Measurements from ENCODE around the gene TMEM260.
"Not testable (repeated sequence)": the region's sequence is repeated elsewhere in the genome, so short reads cannot be mapped to it uniquely, and the experiment has no call there.

The TMEM260 gene

DNA sequence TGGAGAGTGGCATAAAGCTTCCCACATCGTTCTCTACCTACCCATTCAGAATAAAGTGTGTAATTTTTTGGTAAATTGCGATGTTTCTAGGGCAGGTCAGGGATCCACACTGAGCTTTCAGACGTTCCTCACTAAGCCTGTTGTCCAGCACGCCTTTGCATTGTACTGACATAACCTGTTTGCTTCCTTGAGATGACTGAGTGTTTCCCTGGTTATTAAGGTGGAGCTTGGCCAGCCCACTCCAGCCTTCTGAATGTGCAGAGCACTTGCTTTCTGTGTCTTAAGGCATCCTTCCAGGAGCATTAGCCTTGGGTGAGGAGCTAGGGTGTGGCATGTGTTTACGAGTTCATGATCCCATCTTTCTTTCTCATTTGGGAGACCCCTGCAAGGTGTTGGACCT is 96.4 kb downstream of the TMEM260 start:
- DNase-seq (ENCODE audit: low read depth in 2 of 2) = no peak

GRCh38 chr14:56678838-56679237 is 99.2 kb downstream of the TMEM260 start:
- DNase-seq (ENCODE audit: low read depth in 2 of 2) = no peak

DNA sequence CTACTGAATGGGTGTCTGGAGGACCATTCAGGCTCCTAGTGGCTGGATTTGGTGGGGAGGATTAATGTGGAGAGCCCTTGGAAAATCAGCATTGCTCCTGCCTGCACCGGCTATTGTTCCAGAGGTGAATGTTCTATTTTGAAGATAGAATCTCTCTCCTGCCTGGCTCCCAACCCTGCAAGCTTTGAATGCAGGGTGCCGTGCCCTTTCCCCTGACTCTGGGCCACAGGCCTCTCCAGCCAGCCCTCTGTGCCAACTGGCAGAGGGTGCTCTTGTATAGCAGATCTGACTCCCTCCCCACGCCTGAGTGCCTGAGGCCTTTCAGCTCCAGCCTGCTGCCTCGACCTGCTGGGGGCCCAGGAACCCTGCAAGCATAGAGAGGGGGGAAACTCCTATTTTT is 106.8 kb downstream of the TMEM260 start:
- no peak for DNase-seq (ENCODE audit: low read depth in 2 of 2)

DNA sequence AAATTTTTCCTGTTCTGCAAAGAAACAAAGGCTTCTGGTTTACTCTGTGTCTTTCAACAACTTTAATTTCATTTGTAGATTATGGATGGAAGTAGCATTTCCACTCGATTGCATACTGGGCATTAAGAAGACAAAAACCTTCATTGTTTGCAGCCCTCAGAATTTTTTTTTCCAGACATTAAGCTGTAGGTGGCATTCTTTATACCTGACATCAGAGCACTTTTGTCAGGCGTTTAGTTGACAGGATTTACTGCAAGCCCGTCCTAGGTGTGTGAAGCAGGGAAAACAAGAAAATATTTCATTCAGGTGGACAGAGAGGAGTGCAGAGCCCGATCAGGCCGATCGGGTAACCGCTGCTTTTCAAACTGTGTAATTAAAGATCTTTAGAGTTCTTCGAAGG is 107.5 kb downstream of the TMEM260 start:
- DNase-seq (ENCODE audit: low read depth in 2 of 2) = no peak

DNA sequence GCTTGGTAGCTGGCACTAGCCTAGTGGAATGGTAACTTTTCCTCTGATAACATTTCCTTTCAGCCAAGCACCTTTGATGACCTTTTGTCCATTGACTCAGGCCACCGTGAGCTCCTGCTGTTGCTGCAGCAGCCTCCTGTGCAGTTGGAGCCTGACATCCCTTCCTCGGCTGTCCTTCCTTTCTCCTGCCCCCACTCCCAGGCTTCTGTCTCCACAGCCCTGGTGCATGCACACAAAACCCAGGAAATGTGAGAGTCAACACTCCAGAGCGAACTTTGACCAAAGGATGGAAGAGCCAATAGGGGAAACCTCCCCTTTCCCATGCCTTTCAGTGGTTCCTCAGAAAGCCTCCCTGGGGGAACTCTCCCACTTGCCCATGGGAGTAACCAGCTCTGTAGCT is 115.0 kb downstream of the TMEM260 start:
- DNase-seq (ENCODE audit: low read depth in 2 of 2) = no peak

- DNase-seq (ENCODE audit: low read depth in 2 of 2) = not testable (repeated sequence)
These were observed 115.6 kb downstream of the TMEM260 start for GRCh38 chr14:56695216-56695615.

Data from stimulated activated CD4-positive, alpha-beta T cell treated with anti-CD3 and anti-CD28 coated beads, Interleukin-1b, Interleukin-23, amount 100 ng/mL, for 1 hour (primary cell).